NCI-H1694 (cell line): ENCODE results near the gene BRINP2.

Experiments used
- DNase-seq: peaks from one replicate; lab custom pipeline; 2025; lab: John Stamatoyannopoulos, UW

BRINP2 gene

DNA sequence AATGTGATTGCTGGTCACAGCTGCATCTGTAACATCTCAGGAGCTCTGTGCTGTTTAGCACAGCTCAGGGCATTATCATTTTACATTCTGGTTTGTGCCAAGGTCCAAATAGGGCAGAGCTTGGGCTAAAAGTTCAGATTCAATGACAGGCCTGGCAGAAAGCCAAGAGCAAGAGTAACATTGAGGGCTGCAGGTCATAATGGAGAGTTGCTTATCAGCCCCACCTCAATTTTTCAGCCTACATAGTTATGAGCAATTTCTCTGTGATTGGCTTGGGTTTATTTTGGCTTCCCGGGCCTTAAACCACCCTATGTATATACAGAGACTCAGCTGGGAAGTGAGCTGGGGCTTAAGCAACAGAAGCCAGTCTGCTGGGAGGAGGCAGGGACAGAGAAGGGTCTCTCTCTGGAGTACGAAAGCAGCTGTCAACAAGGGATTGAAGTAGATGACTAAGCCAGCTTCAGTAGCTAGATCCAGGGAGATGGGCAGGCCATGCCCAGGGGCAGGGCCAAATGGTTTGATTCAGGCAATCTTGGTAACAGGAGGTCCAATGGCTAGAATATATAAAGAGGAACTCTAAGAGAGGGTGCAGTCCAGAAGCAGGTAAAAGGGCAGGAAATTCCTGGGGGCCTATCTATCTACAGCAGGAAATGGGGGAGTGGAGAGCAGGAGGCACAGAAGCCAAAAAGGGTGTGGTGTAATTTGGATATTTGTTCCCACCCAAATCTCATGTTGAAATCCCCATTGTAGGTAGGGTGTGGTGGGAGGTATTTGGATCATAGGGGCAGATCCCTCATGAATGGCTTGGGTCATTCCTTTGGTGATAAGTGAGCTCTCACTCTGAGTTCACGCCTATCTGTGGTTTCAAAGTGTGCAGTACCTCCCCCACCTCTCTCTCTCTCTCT is 49.0 kb downstream of the BRINP2 start:
- DNase-seq, result no peak

DNA sequence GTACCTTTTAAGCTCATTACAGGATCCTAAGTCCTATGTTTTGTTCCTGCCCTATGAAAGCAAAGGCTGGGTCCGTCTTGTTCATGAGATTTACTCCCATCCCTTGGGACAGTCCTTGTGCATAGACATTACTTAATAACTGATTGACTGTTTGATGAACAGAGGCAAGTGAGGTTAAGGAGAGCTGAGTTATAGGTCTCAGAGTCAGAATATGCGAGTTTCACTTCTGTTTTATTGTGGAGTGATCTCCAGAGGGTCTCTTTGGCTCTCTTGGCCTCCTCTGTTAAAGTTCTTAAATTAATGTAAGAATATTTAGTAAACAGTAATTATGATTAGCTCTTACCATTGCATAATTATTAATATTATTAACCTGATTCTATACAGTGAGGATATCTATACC is 52.6 kb downstream of the BRINP2 start:
- no peak for DNase-seq

DNA sequence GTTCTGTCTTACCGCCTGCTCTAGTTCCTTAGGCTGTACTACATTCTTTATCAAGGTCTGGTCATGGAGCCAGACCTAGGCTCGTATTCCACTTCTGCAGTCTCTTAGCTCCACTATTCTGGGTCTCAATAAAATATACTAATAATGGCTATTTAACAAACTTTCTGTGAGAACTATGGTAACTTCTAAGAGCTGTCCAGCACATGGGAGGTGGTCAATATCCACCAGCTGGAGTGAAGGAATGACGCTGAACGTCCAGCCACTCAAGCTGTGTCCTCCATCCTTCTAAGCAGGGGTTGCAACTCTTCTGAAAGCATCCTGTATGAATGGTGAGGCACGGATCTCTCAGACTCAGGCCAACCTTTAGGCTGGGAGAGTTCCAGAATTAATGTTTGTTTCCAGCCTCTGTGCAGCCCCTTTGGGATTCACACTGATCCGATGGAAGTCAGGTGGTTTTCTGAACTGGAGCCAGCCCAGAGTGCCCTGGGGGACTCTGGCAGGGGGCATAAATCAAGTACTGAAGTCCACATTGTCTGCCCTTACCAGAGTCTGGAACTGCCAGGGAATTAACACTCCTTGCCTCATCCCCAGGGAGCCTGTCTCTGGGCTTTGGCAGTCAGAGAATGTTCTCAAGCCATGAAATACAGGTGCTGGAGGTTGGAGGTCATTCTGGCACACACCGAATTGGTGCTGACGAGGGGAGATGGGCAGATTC is 57.4 kb downstream of the BRINP2 start:
- no peak for DNase-seq

DNA sequence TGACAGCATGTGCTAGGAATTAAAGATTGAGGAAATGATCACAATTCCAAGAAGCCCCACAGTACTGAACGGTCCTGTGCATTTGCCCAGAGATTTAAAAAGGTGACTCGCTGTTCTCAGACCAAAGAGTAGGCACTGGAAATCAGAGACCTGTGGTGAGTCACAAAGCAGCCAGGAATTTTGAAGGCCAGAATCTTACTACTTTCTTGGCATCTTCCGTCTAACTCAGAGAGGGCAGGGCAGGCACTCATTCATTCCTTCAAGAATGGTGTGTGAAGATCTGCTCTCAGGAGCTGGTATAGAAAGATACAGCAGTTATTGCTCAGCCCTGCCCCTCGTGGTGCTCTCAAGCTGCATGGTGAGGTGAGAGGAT is 57.9 kb downstream of the BRINP2 start:
- DNase-seq, result no peak

DNA sequence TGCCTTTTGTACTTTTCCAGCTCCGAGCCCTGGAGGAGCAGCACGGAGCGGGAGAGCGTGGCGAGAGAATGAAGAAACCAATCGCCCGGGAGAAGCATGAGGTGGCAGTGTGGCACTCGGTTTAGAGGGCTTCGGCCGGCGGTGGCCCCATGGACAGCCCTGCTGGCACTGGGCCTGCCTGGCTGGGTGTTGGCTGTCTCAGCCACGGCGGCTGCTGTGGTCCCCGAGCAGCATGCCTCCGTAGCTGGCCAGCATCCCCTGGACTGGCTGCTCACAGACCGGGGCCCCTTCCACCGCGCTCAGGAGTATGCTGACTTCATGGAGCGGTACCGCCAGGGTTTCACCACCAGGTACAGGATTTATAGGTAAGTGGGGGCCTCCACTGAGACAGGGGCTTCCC is 59.0 kb downstream of the BRINP2 start:
- DNase-seq, result no peak

DNA sequence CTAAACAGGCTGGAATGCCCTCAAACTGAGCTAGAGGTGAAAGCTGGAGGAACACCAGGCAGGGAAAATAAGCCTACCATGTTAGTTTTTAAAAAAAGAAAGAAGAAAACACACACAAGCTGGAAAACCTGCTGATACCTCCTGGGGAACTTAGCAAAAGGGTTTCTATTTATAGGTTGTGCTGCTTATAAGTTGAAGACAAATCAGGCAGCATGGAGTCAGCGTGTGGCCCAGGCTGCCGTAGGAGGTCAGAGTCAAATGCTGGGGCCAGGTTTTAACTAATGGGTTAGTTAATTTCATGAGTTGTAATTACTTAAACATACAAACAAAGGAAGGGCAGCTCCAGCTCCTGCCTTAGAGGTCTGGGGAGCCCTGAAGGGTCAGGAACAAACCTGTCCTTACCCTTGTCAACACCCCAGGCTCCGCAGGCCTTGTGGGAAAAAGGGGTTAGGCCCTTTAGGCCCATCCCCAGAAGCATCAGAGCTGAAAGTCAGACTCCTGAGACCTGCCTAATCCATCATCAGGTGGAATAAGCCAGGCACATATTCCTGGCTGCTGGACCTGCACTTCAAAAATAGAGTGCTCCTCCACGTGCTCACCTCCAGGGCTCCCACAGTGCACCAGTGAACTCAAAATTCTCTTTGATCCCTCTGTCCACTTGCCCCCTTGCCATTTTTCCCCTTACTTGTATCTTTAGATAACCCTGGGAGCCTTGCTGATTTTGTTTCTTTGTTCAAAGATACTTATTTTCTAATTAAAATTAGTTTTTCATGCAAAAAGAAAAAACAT is 59.7 kb downstream of the BRINP2 start:
- no peak for DNase-seq

DNA sequence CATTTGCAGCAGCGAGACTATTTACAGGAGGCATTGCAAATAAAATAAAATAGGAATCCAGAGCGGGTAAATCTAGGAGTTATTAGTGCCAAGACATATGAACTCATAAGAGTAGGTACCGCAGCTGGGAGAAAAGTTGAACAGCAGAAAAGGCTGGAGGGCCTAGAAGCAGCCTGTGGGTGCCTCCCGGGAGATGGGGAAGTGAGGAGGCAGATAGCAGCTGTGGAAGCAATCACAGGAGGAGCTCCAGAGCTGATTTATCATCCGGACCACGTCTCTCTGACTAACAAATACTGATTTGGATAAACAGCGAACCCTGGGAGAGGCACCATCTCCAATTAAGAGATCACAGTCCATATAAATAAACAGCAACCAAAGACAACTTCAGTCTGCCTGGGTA is 64.6 kb downstream of the BRINP2 start:
- no peak for DNase-seq

DNA sequence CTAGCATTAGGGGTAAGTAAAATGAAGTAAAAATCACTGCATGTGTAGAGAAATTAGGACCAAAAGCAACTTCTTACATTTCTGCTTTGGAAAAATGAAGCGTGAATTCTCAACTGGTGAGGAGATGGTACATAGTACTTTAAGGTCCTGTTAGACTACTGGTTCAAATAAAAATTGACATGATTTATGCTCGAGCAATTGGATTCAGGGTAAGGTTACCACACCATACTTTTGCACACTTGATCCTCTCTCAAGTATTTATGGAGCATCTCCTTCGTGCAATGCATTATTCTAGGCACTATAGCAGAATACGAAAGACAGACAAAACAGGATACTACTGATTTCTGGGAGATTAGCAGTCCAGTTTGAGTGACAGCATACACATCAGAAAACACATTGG is 66.2 kb downstream of the BRINP2 start:
- no peak for DNase-seq

DNA sequence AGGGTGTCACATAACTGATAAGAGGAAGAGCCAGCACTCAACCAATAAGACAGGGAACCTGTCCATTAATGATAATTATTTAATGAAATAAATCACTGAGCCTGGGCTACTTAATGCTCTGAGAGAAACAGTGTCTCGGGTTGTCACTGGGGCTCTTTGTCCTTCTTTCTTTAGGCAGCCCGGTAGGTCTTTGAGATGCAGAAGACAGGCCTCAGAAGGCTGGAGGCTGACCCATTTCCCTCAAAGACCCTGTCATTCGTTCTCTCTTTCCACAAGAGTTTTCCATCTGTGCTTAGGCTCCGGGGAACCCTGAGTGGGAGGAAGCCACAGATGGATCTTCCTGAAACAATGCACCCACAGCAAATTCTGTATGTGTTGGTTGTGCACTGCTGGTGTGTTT is 68.2 kb downstream of the BRINP2 start:
- no peak for DNase-seq

DNA sequence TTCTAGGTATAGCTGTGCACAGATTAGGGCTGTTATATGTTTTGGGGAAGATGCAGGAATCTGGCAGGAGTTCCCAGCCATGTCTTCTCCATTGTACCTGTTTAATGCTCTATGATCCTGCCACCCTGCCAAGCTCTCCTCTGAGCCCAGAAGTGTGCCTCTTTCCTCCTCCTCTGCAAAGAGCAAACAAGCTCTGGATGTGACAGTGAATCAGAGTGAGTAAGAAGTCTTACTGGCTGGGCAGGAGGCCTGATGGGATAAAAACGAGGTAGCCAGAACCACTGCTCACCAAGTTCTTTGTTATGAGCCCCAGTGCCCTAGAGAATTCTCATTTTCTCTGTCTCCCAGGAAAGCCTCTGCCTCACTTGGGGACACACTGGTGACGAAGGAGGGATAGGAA is 69.0 kb downstream of the BRINP2 start:
- DNase-seq, result no peak

DNA sequence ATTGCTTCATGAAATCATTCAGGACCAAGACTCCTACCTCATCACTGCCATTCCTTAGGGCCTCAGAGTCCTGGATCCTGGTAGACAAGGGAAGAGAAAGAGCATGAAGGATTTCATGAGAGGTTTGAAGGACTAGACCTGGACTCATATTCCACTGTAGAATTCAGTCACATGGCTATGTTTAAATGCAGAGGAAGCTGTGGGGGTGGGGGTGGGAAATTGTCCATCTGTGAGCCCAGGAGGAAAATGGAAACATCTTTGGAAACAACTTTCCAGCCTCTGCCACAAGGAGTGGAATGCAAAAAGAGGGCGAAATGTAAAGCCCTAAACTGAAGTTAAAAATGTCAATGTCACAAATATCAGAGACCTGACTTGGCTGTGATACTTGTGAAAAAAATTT is 73.0 kb downstream of the BRINP2 start:
- no peak for DNase-seq

DNA sequence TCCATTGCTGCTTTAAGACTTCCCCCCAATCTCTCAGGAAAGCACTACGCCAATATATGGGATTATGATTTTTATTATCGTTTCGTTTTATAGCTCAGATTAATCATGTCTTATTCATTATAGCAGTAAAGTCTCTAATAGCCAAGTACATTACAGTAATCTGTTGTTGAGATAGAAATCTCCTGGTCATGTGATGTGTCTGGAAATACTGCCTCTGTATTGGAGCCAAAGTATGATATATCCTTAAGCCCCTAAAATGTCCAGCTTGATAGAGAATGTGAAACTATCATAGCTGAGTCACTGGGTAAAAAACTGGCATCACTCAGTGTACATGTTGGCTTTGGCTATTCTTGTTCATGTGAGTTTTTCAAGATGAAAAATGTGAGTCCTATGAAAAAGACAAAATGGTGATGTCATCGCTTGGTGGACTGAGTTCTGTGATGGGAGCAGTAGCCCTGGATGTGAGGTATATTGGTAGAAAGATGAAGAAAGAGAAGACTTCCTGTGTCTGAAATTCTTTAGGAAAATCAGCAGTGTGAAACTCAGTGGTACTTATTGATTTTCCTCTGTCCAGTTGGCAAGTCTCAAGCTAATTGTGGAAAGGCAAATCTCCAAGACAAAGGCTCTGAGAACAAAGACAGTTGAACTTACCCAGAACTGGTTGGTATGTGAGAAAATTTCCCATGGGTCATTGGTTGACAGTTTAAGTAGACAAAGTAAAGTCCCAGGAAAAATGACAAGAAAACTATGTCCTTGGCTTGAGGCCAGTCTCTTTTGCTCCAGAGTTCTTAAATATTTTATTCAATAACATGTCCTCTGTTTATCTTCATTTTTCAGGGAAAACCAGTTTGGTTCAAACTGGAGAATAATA is 76.2 kb downstream of the BRINP2 start:
- no peak for DNase-seq

DNA sequence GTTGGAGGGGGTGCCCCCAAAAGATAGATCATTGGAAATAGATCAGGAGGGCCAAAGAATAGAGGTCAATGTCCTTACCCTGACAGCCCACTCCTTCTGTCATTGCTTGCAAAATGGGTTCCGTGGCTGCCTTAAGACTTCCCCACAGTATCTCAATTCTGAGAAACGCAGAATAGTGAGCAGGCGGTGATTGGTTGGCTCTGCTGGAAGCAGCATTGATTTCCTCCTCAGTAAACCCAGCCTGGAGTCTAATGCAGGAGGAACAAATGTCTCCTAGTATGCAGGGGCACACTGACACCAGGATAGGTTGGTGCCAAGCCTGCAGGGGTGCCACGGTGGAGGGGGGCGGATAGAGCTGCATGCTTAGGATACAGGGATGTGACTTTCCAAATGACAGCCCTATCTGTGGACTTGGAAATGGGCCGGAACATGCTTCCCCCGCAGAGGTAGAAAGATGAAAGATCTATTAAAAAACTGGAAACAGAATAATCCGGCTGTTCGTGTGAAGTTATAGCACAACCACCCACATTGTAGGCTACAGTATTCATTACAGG is 76.9 kb downstream of the BRINP2 start:
- no peak for DNase-seq

DNA sequence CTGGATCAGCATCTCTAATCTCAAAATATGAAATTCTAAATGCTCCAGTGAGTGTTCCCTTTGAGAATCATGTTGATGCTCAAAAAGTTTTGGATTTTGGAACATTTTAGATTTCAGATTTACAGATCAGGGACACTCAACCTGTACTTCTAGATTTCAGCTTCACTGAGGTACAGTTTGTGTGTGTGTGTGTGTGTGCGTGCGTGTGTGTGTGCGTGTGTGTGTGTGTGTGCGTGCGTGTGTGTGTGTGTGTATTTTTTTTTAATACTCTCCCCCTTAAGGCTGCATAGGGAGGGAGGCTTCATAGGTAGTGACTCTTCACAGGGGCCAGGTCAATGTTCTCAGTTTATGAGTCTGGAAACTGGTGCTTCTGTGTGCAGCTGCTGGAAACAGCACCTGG is 77.5 kb downstream of the BRINP2 start:
- no peak for DNase-seq

DNA sequence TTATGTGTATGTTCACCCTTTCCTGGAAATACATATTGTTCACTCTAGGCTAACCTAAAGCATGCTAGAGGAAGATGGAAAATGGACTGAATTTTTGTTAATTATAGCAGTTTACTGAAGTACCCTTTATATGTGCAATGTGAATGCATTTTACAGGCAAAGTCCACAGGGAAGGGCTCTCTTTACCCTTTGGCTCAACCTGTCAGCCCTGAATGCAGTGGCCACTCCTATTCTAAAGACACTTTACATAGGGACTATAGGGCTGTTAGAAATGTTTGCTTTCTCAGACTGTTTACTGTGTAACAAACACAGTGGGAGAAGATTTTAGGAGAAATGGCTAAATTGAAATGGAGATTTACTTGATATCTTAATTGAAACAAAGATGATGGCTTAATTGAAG is 78.5 kb downstream of the BRINP2 start:
- no peak for DNase-seq

DNA sequence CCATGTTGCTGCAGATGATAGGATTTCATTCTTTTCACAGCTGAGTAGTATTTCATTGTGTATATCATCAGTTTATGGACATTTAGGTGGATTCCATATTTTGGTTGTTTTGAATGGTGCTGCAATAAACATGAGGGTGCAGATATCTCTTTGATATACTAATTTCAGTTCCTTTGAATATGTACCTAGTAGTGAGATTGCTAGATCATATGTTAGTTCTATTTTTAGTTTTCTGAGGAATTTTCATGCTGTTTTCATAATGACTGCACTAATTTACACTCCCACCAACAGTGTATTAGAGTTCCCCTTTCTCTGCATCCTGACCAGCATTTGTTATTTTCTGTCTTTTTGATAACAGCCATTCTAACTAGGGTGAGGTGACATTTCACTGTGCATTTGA is 82.1 kb downstream of the BRINP2 start:
- no peak for DNase-seq

DNA sequence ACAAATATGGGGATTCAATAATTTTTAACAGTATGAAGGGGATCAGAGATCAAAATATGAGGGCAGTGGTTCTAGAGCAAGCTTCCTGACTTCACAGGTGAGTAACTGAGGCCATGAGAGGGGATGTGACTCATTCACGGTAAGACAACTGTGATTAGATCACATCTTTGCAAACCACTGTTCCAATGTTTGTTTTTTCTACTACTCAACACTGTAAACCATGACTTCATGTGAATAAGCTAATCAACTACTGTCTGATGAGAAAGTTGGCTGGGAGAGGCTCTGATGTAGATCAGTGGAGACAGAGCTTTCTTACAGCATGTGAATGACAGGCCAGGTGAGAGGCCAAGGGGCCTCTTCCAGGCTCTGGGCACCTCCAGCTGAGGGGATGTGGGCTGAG is 84.7 kb downstream of the BRINP2 start:
- DNase-seq, result no peak

DNA sequence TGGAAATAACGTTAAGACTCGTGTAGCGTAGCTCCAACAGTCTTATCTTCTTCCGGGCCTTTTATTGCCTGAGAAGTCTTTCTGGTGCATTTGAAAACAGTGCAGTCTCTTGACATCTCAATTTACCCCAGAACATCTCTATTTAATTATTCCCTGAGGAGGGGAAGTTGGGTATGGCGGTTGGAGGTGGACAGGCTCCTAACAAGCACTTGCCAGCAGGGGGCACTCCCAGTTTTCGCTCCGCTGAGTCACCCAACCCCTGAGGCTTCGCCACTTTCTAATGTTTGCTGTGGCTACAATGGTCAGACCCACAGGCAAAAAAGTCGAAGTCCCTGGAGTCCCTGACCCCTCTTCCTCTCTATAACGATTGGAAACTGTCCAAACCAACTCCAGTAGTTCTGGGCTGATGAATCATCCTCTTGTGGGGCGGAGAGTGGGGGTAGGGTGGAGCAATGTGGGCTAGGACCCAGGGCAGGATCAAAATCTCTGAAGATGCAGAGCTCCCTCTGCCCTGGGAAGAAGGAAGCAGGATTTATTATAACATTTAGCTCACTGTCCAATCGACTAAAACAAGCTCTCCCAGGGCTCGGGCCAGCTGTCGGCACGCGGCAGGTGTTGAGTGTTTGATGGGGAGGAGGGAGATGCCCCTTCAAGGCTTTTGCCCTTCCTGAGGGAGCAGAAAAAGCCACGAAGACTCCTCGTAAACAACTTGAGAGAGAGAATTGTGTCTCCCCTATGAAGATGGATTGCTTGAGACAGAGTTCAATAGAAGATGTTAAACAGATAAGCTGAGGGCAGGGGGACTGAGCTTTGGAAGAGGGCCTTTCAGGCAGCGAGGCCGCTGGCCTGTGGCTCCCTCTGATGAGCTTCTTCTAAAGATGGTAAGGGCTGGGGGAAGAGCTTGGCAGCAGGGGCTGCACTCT is 85.7 kb downstream of the BRINP2 start:
- DNase-seq, result no peak

DNA sequence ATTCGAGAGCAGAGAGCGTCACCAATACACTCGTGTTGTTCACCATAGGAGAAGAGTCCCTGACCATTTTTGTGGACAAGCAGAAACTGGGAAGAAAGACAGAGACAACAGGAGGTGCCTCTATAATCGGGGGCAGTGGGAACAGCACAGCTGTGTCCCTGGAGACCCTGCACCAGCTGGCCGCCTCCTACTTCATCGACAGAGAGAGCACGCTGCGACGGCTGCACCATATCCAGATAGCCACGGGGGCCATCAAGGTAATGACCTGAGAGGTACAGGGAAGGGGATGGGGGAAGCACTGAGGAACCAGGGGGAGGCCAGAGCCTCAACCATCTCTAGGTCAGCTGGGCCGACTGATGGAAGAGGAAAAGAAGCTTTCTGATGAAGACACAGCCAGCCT is 86.4 kb downstream of the BRINP2 start:
- no peak for DNase-seq

DNA sequence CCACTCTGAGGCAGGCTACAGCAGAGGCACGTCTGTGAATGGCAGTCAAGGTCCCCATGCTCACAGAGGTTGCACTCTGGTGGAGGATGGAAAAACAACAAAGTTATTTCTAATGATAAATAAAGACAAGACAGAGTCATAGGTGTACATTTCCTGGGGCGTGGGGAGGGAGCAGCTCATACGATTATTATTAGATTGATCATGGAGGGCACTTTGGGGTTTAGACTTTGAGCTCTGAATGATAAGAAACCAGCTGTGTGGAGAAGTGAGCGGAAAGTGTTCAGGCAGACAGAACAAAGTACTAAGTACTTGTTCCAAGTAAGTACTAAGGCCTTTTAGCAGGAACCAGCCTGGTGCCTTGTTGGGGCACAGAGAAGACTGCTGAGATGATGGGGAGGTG is 86.8 kb downstream of the BRINP2 start:
- no peak for DNase-seq
